CD14-positive monocyte (primary cell): ENCODE measurements around the gene HMGN5. TPM values are rescaled to one million over a fixed set of nuclear protein-coding genes. Genes with fewer than 3 reads are reported as not detected.

Experiments
- DNase-seq, 3 donors: peaks; one replicate each; pipeline ENCODE4 v3.0.0-alpha.2; 2011 to 2022
- H2AFZ ChIP-seq: 2 replicates; pipeline ENCODE4 v1.6.0; 2012; ENCODE audit warnings: mild to moderate bottlenecking, low read depth, low read length, inconsistent platforms; ENCODE audit not compliant: insufficient read depth, poor library complexity, severe bottlenecking
- H3K27ac ChIP-seq, 2 donors: 1 replicate in 1 of 2; 2 replicates in 1 of 2; pipeline ENCODE4 v1.5.1; 2012 to 2013; ENCODE audit warnings: low read length in 2 of 2, control low read depth in 1 of 2, inconsistent platforms in 1 of 2, low read depth in 1 of 2, mild to moderate bottlenecking in 1 of 2
- H3K27me3 ChIP-seq, 2 donors: one replicate each; pipeline versions ENCODE4 v1.6.0 to v1.6.1; 2011 to 2013; ENCODE audit warnings: low read length in 2 of 2; ENCODE audit not compliant: control insufficient read depth in 2 of 2, insufficient read depth in 2 of 2
- H3K36me3 ChIP-seq, 2 donors: replicated peaks in 1 of 2; 1 replicate in 1 of 2; 2 replicates in 1 of 2; pipeline versions ENCODE4 v1.5.1 to v1.6.1; 2012 to 2013; ENCODE audit warnings: low read length in 2 of 2, control low read depth in 1 of 2, inconsistent platforms in 1 of 2, mild to moderate bottlenecking in 1 of 2; ENCODE audit not compliant: insufficient read depth in 2 of 2, control insufficient read depth in 1 of 2
- H3K4me1 ChIP-seq, 2 donors: 1 replicate in 1 of 2; 2 replicates in 1 of 2; pipeline versions ENCODE4 v1.5.1 to v1.6.1; 2012 to 2013; ENCODE audit warnings: low read length in 2 of 2, control low read depth in 1 of 2, inconsistent platforms in 1 of 2, mild to moderate bottlenecking in 1 of 2, moderate library complexity in 1 of 2; ENCODE audit not compliant: insufficient read depth in 2 of 2, control insufficient read depth in 1 of 2
- H3K4me2 ChIP-seq: replicated peaks from 2 replicates; pipeline ENCODE3; 2012; ENCODE audit warnings: low read length, moderate library complexity, mild to moderate bottlenecking; ENCODE audit not compliant: poor library complexity, severe bottlenecking; ENCODE audit errors: extremely low read depth
- H3K4me3 ChIP-seq, 3 experiments: fragments of 200-600 bp in 1 of 3; sonication (generic) in 1 of 3; replicated peaks in 1 of 3; 1 replicate in 2 of 3; 2 replicates in 1 of 3; pipeline ENCODE4 v1.5.1; 2011 to 2013; ENCODE audit warnings: low read length in 3 of 3, mild to moderate bottlenecking in 3 of 3, control low read depth in 2 of 3, low read depth in 2 of 3, inconsistent platforms in 1 of 3, moderate library complexity in 1 of 3
- H3K79me2 ChIP-seq: 2 replicates; pipeline ENCODE4 v1.6.0; 2012; ENCODE audit warnings: mild to moderate bottlenecking, control low read depth, inconsistent platforms, low read length, moderate library complexity; ENCODE audit not compliant: insufficient read depth
- H3K9ac ChIP-seq: 2 replicates; pipeline ENCODE4 v1.6.0; 2017; ENCODE audit warnings: low read length, mild to moderate bottlenecking; ENCODE audit not compliant: insufficient read depth, poor library complexity, severe bottlenecking
- H3K9me3 ChIP-seq, 2 donors: replicated peaks in 1 of 2; 1 replicate in 1 of 2; 2 replicates in 1 of 2; pipeline versions ENCODE4 v1.5.1 to v1.6.1; 2012 to 2013; ENCODE audit warnings: low read length in 2 of 2, control low read depth in 1 of 2; ENCODE audit not compliant: control insufficient read depth in 1 of 2, insufficient read depth in 1 of 2
- H4K20me1 ChIP-seq: 2 replicates; pipeline ENCODE4 v1.6.0; 2012; ENCODE audit warnings: mild to moderate bottlenecking, low read length, control low read depth, moderate library complexity; ENCODE audit not compliant: insufficient read depth
- H3K27ac Mint-ChIP-seq, 7 donors: one replicate each; pipeline ENCODE4 v1.8.0; 2020; ENCODE audit warnings: mild to moderate bottlenecking in 7 of 7, mixed read lengths in 7 of 7, moderate library complexity in 6 of 7, inconsistent platforms in 2 of 7
- H3K27me3 Mint-ChIP-seq, 3 donors: one replicate each; pipeline ENCODE4 v1.8.0; 2021 to 2022; ENCODE audit warnings: low read depth in 3 of 3, mild to moderate bottlenecking in 3 of 3, mixed read lengths in 3 of 3, moderate library complexity in 3 of 3, inconsistent platforms in 1 of 3
- H3K36me3 Mint-ChIP-seq, 2 donors: one replicate each; pipeline ENCODE4 v1.8.0; 2020; ENCODE audit warnings: mixed read lengths in 2 of 2, inconsistent platforms in 1 of 2, mild to moderate bottlenecking in 1 of 2
- H3K4me1 Mint-ChIP-seq: one replicate; pipeline ENCODE4 v1.8.0; 2020; ENCODE audit warnings: mild to moderate bottlenecking, mixed read lengths
- H3K4me3 Mint-ChIP-seq, 2 donors: one replicate each; pipeline ENCODE4 v1.8.0; 2020; ENCODE audit warnings: mild to moderate bottlenecking in 2 of 2, mixed read lengths in 2 of 2, moderate library complexity in 1 of 2
- H3K9me3 Mint-ChIP-seq, 7 donors: one replicate each; pipeline ENCODE4 v1.8.0; 2020 to 2022; ENCODE audit warnings: mixed read lengths in 7 of 7, mild to moderate bottlenecking in 6 of 7, moderate library complexity in 6 of 7, inconsistent platforms in 2 of 7
- WGBS: methylation state at CpG from one replicate; pipeline ENCODE4 v1.1.5; 2013; ENCODE audit warnings: missing lambda C conversion rate; ENCODE audit not compliant: insufficient coverage; 5-methylcytosine and 5-hydroxymethylcytosine counted together
- intact Hi-C, 2 donors: fragments of 100-400 bp; cut with micrococcal nuclease; formaldehyde crosslinking; loops; one replicate each; pipeline versions ENCODE4 v1.15.0 to v1.15.1; 2023
- polyA plus RNA-seq, 3 donors: library from polyadenylated mRNA; depleted of rRNA in 1 of 3; unstranded in 2 of 3; stranded (reverse) in 1 of 3; fragments of 300-500 nt in 2 of 3; fragments of >200 nt in 1 of 3; fragmentation: Illumina TruSeq in 2 of 3; gene quantifications; 1 replicate in 2 of 3; 2 replicates in 1 of 3; pipeline ENCODE4 v1.2.3, GENCODE V29; 2012 to 2021
- TF ChIP-seq, protein P1 (sequence below): fragments of 200-600 bp; IDR thresholded peaks from one replicate; pipeline ENCODE4 v1.8.0; 2022; ENCODE audit warnings: antibody characterized with exemption, mild to moderate bottlenecking

HMGN5 gene
- polyA plus RNA-seq, 3 donors, result 0.20 to 0.86 TPM; not detected in 1

DNA sequence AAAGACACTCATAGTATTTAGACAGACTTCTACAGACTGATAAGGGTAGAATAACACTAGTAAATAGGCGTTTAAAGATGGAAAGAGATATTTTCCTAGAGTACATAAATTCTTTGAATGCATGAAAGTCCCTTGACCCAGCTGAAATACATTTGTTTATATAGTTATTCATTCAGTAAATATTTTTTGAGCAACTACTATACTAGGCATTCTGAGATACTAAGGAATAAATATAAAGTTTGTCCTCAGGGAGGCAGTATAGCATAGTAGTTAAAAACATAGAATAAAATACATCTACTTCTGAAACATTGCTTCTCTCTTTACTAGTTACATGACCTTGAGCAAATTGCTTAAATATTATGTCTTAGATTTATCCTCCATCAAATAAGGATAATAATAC, 27.4 kb downstream of the HMGN5 start:
- Histone ChIP-seq H4K20me1 (no peaks in the 10 kb centered on the region), H3K27me3 (no peaks in the 10 kb centered on the region), H3K9ac (no peak overlapping the region), H3K36me3 (no peaks in the 10 kb centered on the region), H3K27ac (no peak overlapping the region), H3K9me3 (no peaks in the 10 kb centered on the region), H2AFZ (no peak overlapping the region), H3K4me3 (no peak overlapping the region), H3K4me2 (no peak overlapping the region), H3K79me2 (no peaks in the 10 kb centered on the region), H3K4me1 (no peaks in the 10 kb centered on the region)
- peaks cover 0 to 3% (median 0%) of the 10 kb centered on the region in 3 donors for H3K27me3 Mint-ChIP-seq
- TF ChIP-seq, protein P1, sequence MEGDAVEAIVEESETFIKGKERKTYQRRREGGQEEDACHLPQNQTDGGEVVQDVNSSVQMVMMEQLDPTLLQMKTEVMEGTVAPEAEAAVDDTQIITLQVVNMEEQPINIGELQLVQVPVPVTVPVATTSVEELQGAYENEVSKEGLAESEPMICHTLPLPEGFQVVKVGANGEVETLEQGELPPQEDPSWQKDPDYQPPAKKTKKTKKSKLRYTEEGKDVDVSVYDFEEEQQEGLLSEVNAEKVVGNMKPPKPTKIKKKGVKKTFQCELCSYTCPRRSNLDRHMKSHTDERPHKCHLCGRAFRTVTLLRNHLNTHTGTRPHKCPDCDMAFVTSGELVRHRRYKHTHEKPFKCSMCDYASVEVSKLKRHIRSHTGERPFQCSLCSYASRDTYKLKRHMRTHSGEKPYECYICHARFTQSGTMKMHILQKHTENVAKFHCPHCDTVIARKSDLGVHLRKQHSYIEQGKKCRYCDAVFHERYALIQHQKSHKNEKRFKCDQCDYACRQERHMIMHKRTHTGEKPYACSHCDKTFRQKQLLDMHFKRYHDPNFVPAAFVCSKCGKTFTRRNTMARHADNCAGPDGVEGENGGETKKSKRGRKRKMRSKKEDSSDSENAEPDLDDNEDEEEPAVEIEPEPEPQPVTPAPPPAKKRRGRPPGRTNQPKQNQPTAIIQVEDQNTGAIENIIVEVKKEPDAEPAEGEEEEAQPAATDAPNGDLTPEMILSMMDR, result peak; percentile 61
- intact Hi-C loops, result no loop called here
- H3K36me3 Mint-ChIP-seq, result no peaks in the 10 kb centered on the region
- no peak overlapping the region for H3K27ac Mint-ChIP-seq
- H3K4me3 Mint-ChIP-seq, result no peak overlapping the region
- H3K9me3 Mint-ChIP-seq, result no peaks in the 10 kb centered on the region
- peak; percentile 1 to 12 (median 1) for DNase-seq
- no CpG with 5 or more reads among the region's 1 CpG for WGBS
- no peaks in the 10 kb centered on the region for H3K4me1 Mint-ChIP-seq

DNA sequence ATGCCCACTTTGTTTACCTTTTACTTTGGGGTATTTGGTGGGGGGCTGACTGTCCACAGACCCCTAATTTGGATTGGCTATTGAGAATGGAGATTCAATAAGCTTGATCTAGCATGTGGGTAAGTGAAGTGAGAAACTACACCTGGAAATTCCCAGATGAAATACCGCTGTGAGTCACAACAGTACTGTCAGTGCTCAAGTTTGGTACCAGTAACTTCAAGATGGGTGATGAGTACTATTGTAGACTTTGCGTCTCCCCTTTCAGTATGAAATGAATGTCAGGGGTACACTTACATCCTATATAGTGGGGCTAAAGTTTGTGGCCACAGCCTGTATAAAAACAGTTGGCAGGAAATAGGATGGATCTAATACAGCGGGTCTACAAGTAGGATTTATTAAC, 33.3 kb downstream of the HMGN5 start:
- no peaks in the 10 kb centered on the region for H3K36me3 Mint-ChIP-seq
- no peak overlapping the region for H3K27ac Mint-ChIP-seq
- Histone ChIP-seq H3K79me2 (no peaks in the 10 kb centered on the region), H4K20me1 (no peaks in the 10 kb centered on the region), H3K27me3 (no peaks in the 10 kb centered on the region), H3K27ac (no peak overlapping the region), H3K4me3 (no peak overlapping the region), H3K9ac (no peak overlapping the region), H3K9me3 (no peaks in the 10 kb centered on the region), H3K4me1 (no peaks in the 10 kb centered on the region), H3K4me2 (no peak overlapping the region), H2AFZ (no peak overlapping the region), H3K36me3 (no peaks in the 10 kb centered on the region)
- TF ChIP-seq, protein P1, result no peak
- WGBS, result no CpG with 5 or more reads among the region's 3 CpGs
- no peak for DNase-seq
- intact Hi-C loops, result no loop called here
- H3K4me3 Mint-ChIP-seq, result no peak overlapping the region
- H3K27me3 Mint-ChIP-seq, result peaks cover 0 to 5% (median 0%) of the 10 kb centered on the region in 3 donors
- no peaks in the 10 kb centered on the region for H3K4me1 Mint-ChIP-seq
- no peaks in the 10 kb centered on the region for H3K9me3 Mint-ChIP-seq
